ENCODE measurements around the gene NFYC.

Gene NFYC

GRCh38 chr1:40769815-40770214 is 78.3 kb downstream of the NFYC start:
- Histone ChIP-seq H3K27me3 (ENCODE audit: control insufficient read depth in 1 of 2, insufficient read depth in 2 of 2, low read length in 2 of 2) (no peaks in the 10 kb centered on the region), H3K4me1 (ENCODE audit: control insufficient read depth in 1 of 2, insufficient read depth in 2 of 2, low read length in 2 of 2) (peaks cover 7 to 8% of the 10 kb centered on the region in 2 donors), H3K9ac (ENCODE audit: low read depth in 1 of 2, low read length in 2 of 2) (no peak overlapping the region), H3K4me3 (ENCODE audit: low read depth in 1 of 2, low read length in 2 of 2) (no peak overlapping the region), H3K9me3 (ENCODE audit: control insufficient read depth in 1 of 2, low read length in 2 of 2) (no peaks in the 10 kb centered on the region), H3K27ac (ENCODE audit: low read depth, low read length) (no peak overlapping the region), H3K36me3 (ENCODE audit: control insufficient read depth in 1 of 2, insufficient read depth in 2 of 2, low read length in 2 of 2) (peaks cover 52 to 76% of the 10 kb centered on the region in 2 donors)

- H3K9me3 ChIP-seq (ENCODE audit: control insufficient read depth in 1 of 2, low read length in 2 of 2), result no peaks in the 10 kb centered on the region
- peaks cover 49 to 69% of the 10 kb centered on the region in 2 donors for H3K36me3 ChIP-seq (ENCODE audit: control insufficient read depth in 1 of 2, insufficient read depth in 2 of 2, low read length in 2 of 2)
- H3K9ac ChIP-seq (ENCODE audit: low read depth in 1 of 2, low read length in 2 of 2), result no peak overlapping the region
- H3K27ac ChIP-seq (ENCODE audit: low read depth, low read length), result no peak overlapping the region
- no peaks in the 10 kb centered on the region for H3K27me3 ChIP-seq (ENCODE audit: control insufficient read depth in 1 of 2, insufficient read depth in 2 of 2, low read length in 2 of 2)
- H3K4me3 ChIP-seq (ENCODE audit: low read depth in 1 of 2, low read length in 2 of 2), result no peak overlapping the region
- peaks cover 7 to 8% of the 10 kb centered on the region in 2 donors for H3K4me1 ChIP-seq (ENCODE audit: control insufficient read depth in 1 of 2, insufficient read depth in 2 of 2, low read length in 2 of 2)
Observed at GRCh38 chr1:40770296-40771070, 79.0 kb downstream of the NFYC start.

GRCh38 chr1:40772146-40772955 is 80.8 kb downstream of the NFYC start:
- no peak overlapping the region for H3K9ac ChIP-seq (ENCODE audit: low read depth in 1 of 2, low read length in 2 of 2)
- no peak overlapping the region for H3K4me3 ChIP-seq (ENCODE audit: low read depth in 1 of 2, low read length in 2 of 2)
- no peaks in the 10 kb centered on the region for H3K9me3 ChIP-seq (ENCODE audit: control insufficient read depth in 1 of 2, low read length in 2 of 2)
- H3K36me3 ChIP-seq (ENCODE audit: control insufficient read depth in 1 of 2, insufficient read depth in 2 of 2, low read length in 2 of 2), result peaks cover 38 to 58% of the 10 kb centered on the region in 2 donors
- H3K4me1 ChIP-seq (ENCODE audit: control insufficient read depth in 1 of 2, insufficient read depth in 2 of 2, low read length in 2 of 2), result peaks cover 7 to 8% of the 10 kb centered on the region in 2 donors
- no peak overlapping the region for H3K27ac ChIP-seq (ENCODE audit: low read depth, low read length)
- H3K27me3 ChIP-seq (ENCODE audit: control insufficient read depth in 1 of 2, insufficient read depth in 2 of 2, low read length in 2 of 2), result no peaks in the 10 kb centered on the region

GRCh38 chr1:40773748-40774265 is 82.3 kb downstream of the NFYC start:
- no peaks in the 10 kb centered on the region for H3K9me3 ChIP-seq (ENCODE audit: control insufficient read depth in 1 of 2, low read length in 2 of 2)
- H3K27me3 ChIP-seq (ENCODE audit: control insufficient read depth in 1 of 2, insufficient read depth in 2 of 2, low read length in 2 of 2), result no peaks in the 10 kb centered on the region
- H3K4me1 ChIP-seq (ENCODE audit: control insufficient read depth in 1 of 2, insufficient read depth in 2 of 2, low read length in 2 of 2), result peaks cover 7 to 8% of the 10 kb centered on the region in 2 donors
- no peak overlapping the region for H3K27ac ChIP-seq (ENCODE audit: low read depth, low read length)
- H3K9ac ChIP-seq (ENCODE audit: low read depth in 1 of 2, low read length in 2 of 2), result no peak overlapping the region
- peaks cover 30 to 45% of the 10 kb centered on the region in 2 donors for H3K36me3 ChIP-seq (ENCODE audit: control insufficient read depth in 1 of 2, insufficient read depth in 2 of 2, low read length in 2 of 2)
- no peak overlapping the region for H3K4me3 ChIP-seq (ENCODE audit: low read depth in 1 of 2, low read length in 2 of 2)

GRCh38 chr1:40774266-40774998 is 82.9 kb downstream of the NFYC start:
- Histone ChIP-seq H3K9ac (ENCODE audit: low read depth in 1 of 2, low read length in 2 of 2) (no peak overlapping the region), H3K27ac (ENCODE audit: low read depth, low read length) (no peak overlapping the region), H3K36me3 (ENCODE audit: control insufficient read depth in 1 of 2, insufficient read depth in 2 of 2, low read length in 2 of 2) (peaks cover 24 to 38% of the 10 kb centered on the region in 2 donors)

GRCh38 chr1:40776236-40777072 is 85.0 kb downstream of the NFYC start:
- peaks cover 7 to 8% of the 10 kb centered on the region in 2 donors for H3K4me1 ChIP-seq (ENCODE audit: control insufficient read depth in 1 of 2, insufficient read depth in 2 of 2, low read length in 2 of 2)
- peaks cover 9 to 18% of the 10 kb centered on the region in 2 donors for H3K36me3 ChIP-seq (ENCODE audit: control insufficient read depth in 1 of 2, insufficient read depth in 2 of 2, low read length in 2 of 2)

More at GRCh38 chr1:40774266-40774998, 82.9 kb downstream of the NFYC start:
- Histone ChIP-seq H3K4me1 (ENCODE audit: control insufficient read depth in 1 of 2, insufficient read depth in 2 of 2, low read length in 2 of 2) (peaks cover 7 to 8% of the 10 kb centered on the region in 2 donors), H3K27me3 (ENCODE audit: control insufficient read depth in 1 of 2, insufficient read depth in 2 of 2, low read length in 2 of 2) (no peaks in the 10 kb centered on the region), H3K9me3 (ENCODE audit: control insufficient read depth in 1 of 2, low read length in 2 of 2) (no peaks in the 10 kb centered on the region), H3K4me3 (ENCODE audit: low read depth in 1 of 2, low read length in 2 of 2) (no peak overlapping the region)

GRCh38 chr1:40777224-40777970 is 85.9 kb downstream of the NFYC start:
- H3K9me3 ChIP-seq (ENCODE audit: control insufficient read depth in 1 of 2, low read length in 2 of 2), result no peaks in the 10 kb centered on the region
- H3K27ac ChIP-seq (ENCODE audit: low read depth, low read length), result no peak overlapping the region
- no peak overlapping the region for H3K4me3 ChIP-seq (ENCODE audit: low read depth in 1 of 2, low read length in 2 of 2)
- peaks cover 10 to 11% of the 10 kb centered on the region in 2 donors for H3K4me1 ChIP-seq (ENCODE audit: control insufficient read depth in 1 of 2, insufficient read depth in 2 of 2, low read length in 2 of 2)
- H3K9ac ChIP-seq (ENCODE audit: low read depth in 1 of 2, low read length in 2 of 2), result no peak overlapping the region
- peaks cover 6 to 9% of the 10 kb centered on the region in 2 donors for H3K36me3 ChIP-seq (ENCODE audit: control insufficient read depth in 1 of 2, insufficient read depth in 2 of 2, low read length in 2 of 2)
- no peaks in the 10 kb centered on the region for H3K27me3 ChIP-seq (ENCODE audit: control insufficient read depth in 1 of 2, insufficient read depth in 2 of 2, low read length in 2 of 2)

More at GRCh38 chr1:40776236-40777072, 85.0 kb downstream of the NFYC start:
- no peaks in the 10 kb centered on the region for H3K27me3 ChIP-seq (ENCODE audit: control insufficient read depth in 1 of 2, insufficient read depth in 2 of 2, low read length in 2 of 2)
- no peak overlapping the region for H3K27ac ChIP-seq (ENCODE audit: low read depth, low read length)
- H3K9ac ChIP-seq (ENCODE audit: low read depth in 1 of 2, low read length in 2 of 2), result no peak overlapping the region
- H3K9me3 ChIP-seq (ENCODE audit: control insufficient read depth in 1 of 2, low read length in 2 of 2), result no peaks in the 10 kb centered on the region
- no peak overlapping the region for H3K4me3 ChIP-seq (ENCODE audit: low read depth in 1 of 2, low read length in 2 of 2)

- Histone ChIP-seq H3K36me3 (ENCODE audit: control insufficient read depth in 1 of 2, insufficient read depth in 2 of 2, low read length in 2 of 2) (peaks cover 6 to 7% of the 10 kb centered on the region in 2 donors), H3K4me1 (ENCODE audit: control insufficient read depth in 1 of 2, insufficient read depth in 2 of 2, low read length in 2 of 2) (peaks cover 12 to 19% of the 10 kb centered on the region in 2 donors), H3K9ac (ENCODE audit: low read depth in 1 of 2, low read length in 2 of 2) (no peak overlapping the region), H3K27ac (ENCODE audit: low read depth, low read length) (no peak overlapping the region), H3K27me3 (ENCODE audit: control insufficient read depth in 1 of 2, insufficient read depth in 2 of 2, low read length in 2 of 2) (peaks cover 0 to 15% of the 10 kb centered on the region in 2 donors), H3K9me3 (ENCODE audit: control insufficient read depth in 1 of 2, low read length in 2 of 2) (no peaks in the 10 kb centered on the region), H3K4me3 (ENCODE audit: low read depth in 1 of 2, low read length in 2 of 2) (no peak overlapping the region)
Observed at GRCh38 chr1:40780678-40781607, 89.4 kb downstream of the NFYC start.
